Astrocyte (in vitro differentiated cells and primary cell): ENCODE results near the gene BPHL. TPM values are rescaled to one million over a fixed set of nuclear protein-coding genes. Genes with fewer than 3 reads are reported as not detected.

Experiments
- DNase-seq: peaks from one replicate; pipeline ENCODE4 v3.0.0-alpha.2; 2010; ENCODE audit warnings: low read depth
- FAIRE-seq: peaks from 2 replicates; lab custom pipeline; 2011; peaks lifted over from hg19 to GRCh38; lab: Jason Lieb, UNC
- H2AFZ ChIP-seq: 2 replicates; pipeline ENCODE4 v1.6.0; 2012; ENCODE audit warnings: low read depth, low read length, inconsistent platforms
- H3K27ac ChIP-seq: 2 replicates; pipeline ENCODE4 v1.5.1; 2011; ENCODE audit warnings: low read depth, low read length, inconsistent platforms
- H3K27me3 ChIP-seq: 2 replicates; pipeline ENCODE4 v1.6.0; 2011; ENCODE audit warnings: low read length, inconsistent platforms; ENCODE audit not compliant: insufficient read depth
- H3K36me3 ChIP-seq: 2 replicates; pipeline ENCODE4 v1.5.1; 2011; ENCODE audit warnings: low read length, inconsistent platforms; ENCODE audit not compliant: insufficient read depth
- H3K4me1 ChIP-seq: 2 replicates; pipeline ENCODE4 v1.5.1; 2011; ENCODE audit warnings: low read length, inconsistent platforms; ENCODE audit not compliant: insufficient read depth
- H3K4me2 ChIP-seq: 2 replicates; pipeline ENCODE4 v1.6.0; 2012; ENCODE audit warnings: low read length, inconsistent platforms
- H3K4me3 ChIP-seq: 2 replicates; pipeline ENCODE4 v1.5.1; 2011; ENCODE audit warnings: low read depth, mild to moderate bottlenecking, low read length, inconsistent platforms; ENCODE audit not compliant: insufficient read depth
- H3K79me2 ChIP-seq: 2 replicates; pipeline ENCODE4 v1.6.0; 2012; ENCODE audit warnings: mild to moderate bottlenecking, low read length, inconsistent platforms; ENCODE audit not compliant: insufficient read depth
- H3K9ac ChIP-seq: 2 replicates; pipeline ENCODE4 v1.6.0; 2012; ENCODE audit warnings: mild to moderate bottlenecking, low read length, inconsistent platforms
- H3K9me3 ChIP-seq: 2 replicates; pipeline ENCODE4 v1.5.1; 2012; ENCODE audit warnings: low read depth, mild to moderate bottlenecking, low read length, inconsistent platforms; ENCODE audit not compliant: insufficient read depth
- H4K20me1 ChIP-seq: 2 replicates; pipeline ENCODE4 v1.6.0; 2012; ENCODE audit warnings: low read length, inconsistent platforms; ENCODE audit not compliant: insufficient read depth
- H3K27ac Mint-ChIP-seq: one replicate; pipeline ENCODE4 v1.8.0; 2021; ENCODE audit warnings: mild to moderate bottlenecking, mixed read lengths; ENCODE audit not compliant: unreplicated experiment
- H3K27me3 Mint-ChIP-seq: one replicate; pipeline ENCODE4 v1.8.0; 2021; ENCODE audit warnings: low read depth, mixed read lengths; ENCODE audit not compliant: unreplicated experiment
- H3K36me3 Mint-ChIP-seq: one replicate; pipeline ENCODE4 v1.8.0; 2021; ENCODE audit warnings: low read depth, mixed read lengths; ENCODE audit not compliant: unreplicated experiment
- H3K4me1 Mint-ChIP-seq: one replicate; pipeline ENCODE4 v1.8.0; 2021; ENCODE audit warnings: low read depth, mixed read lengths; ENCODE audit not compliant: unreplicated experiment
- H3K4me3 Mint-ChIP-seq: one replicate; pipeline ENCODE4 v1.8.0; 2021; ENCODE audit warnings: mild to moderate bottlenecking, moderate library complexity, mixed read lengths; ENCODE audit not compliant: unreplicated experiment
- H3K9me3 Mint-ChIP-seq: one replicate; pipeline ENCODE4 v1.8.0; 2021; ENCODE audit warnings: mild to moderate bottlenecking, mixed read lengths; ENCODE audit not compliant: unreplicated experiment
- CTCF ChIP-seq: IDR thresholded peaks from 2 replicates; pipeline ENCODE4 v1.5.1; 2011; ENCODE audit warnings: low read depth, mild to moderate bottlenecking, inconsistent platforms, low read length, moderate library complexity; ENCODE audit not compliant: insufficient read depth
- EZH2 ChIP-seq: IDR thresholded peaks from 2 replicates; pipeline ENCODE4 v1.6.1; 2012; ENCODE audit warnings: mild to moderate bottlenecking, low read length, inconsistent platforms; ENCODE audit not compliant: insufficient read depth
- total RNA-seq: library from RNA; stranded (reverse); gene quantifications from 2 replicates; pipeline ENCODE4 v1.2.1, GENCODE V29; 2021

BPHL gene
- total RNA-seq, 1 donor from 2014 or later: 22.7 TPM

- no peak overlapping the region for H3K27ac Mint-ChIP-seq
- FAIRE-seq: no peak
These were observed 36.6 kb upstream of the BPHL start for GRCh38 chr6:3081960-3082359.

GRCh38 chr6:3085074-3085473, 33.4 kb upstream of the BPHL start:
- H3K4me3 Mint-ChIP-seq: no peak overlapping the region
- no peak for FAIRE-seq

More at GRCh38 chr6:3081960-3082359, 36.6 kb upstream of the BPHL start:
- Mint-ChIP-seq H3K36me3 (peaks cover 51% of the 10 kb centered on the region), H3K27me3 (no peaks in the 10 kb centered on the region), H3K4me1 (no peaks in the 10 kb centered on the region), H3K4me3 (no peak overlapping the region), H3K9me3 (no peaks in the 10 kb centered on the region)
- Histone ChIP-seq H3K9ac (no peak overlapping the region), H3K4me3 (no peak overlapping the region), H3K4me1 (no peaks in the 10 kb centered on the region), H3K4me2 (no peak overlapping the region), H3K27me3 (no peaks in the 10 kb centered on the region), H4K20me1 (peaks cover 31% of the 10 kb centered on the region), H3K79me2 (peaks cover 24% of the 10 kb centered on the region), H3K36me3 (peaks cover 58% of the 10 kb centered on the region), H3K9me3 (no peaks in the 10 kb centered on the region), H3K27ac (no peak overlapping the region), H2AFZ (no peak overlapping the region)
- TF ChIP-seq EZH2: no peak
- TF ChIP-seq CTCF: no peak
- DNase-seq: no peak

More at GRCh38 chr6:3085074-3085473, 33.4 kb upstream of the BPHL start:
- no peak overlapping the region for H3K27ac Mint-ChIP-seq
- no peaks in the 10 kb centered on the region for H3K9me3 Mint-ChIP-seq
- H3K36me3 Mint-ChIP-seq: peaks cover 42% of the 10 kb centered on the region
- peaks cover 17% of the 10 kb centered on the region for H4K20me1 ChIP-seq
- H3K4me1 Mint-ChIP-seq: peaks cover 7% of the 10 kb centered on the region
- H2AFZ ChIP-seq: no peak overlapping the region
- peaks cover 8% of the 10 kb centered on the region for H3K4me1 ChIP-seq
- no peak overlapping the region for H3K4me2 ChIP-seq
- DNase-seq: no peak
- no peaks in the 10 kb centered on the region for H3K27me3 Mint-ChIP-seq
- no peak overlapping the region for H3K9ac ChIP-seq
- peaks cover 4% of the 10 kb centered on the region for H3K79me2 ChIP-seq
- H3K27me3 ChIP-seq: no peaks in the 10 kb centered on the region
- peaks cover 47% of the 10 kb centered on the region for H3K36me3 ChIP-seq
- no peak overlapping the region for H3K27ac ChIP-seq
- H3K4me3 ChIP-seq: no peak overlapping the region
- TF ChIP-seq EZH2: no peak
- no peak for TF ChIP-seq CTCF
- H3K9me3 ChIP-seq: no peaks in the 10 kb centered on the region
